H1 (cell line): Measurements from ENCODE around the gene HIVEP2.

Experiments used
- EZH2 ChIP-seq: fragments of 200-600 bp; sonication (generic); IDR thresholded peaks from 2 replicates; pipeline ENCODE4 v1.7.1; 2012; ENCODE audit warnings: low read depth, mild to moderate bottlenecking, moderate library complexity, low read length, inconsistent platforms; ENCODE audit not compliant: severe bottlenecking
- POU5F1 ChIP-seq: IDR thresholded peaks from 2 replicates; pipeline ENCODE4 v1.6.1; 2011; ENCODE audit warnings: low read depth, mild to moderate bottlenecking, low read length, moderate library complexity
- YY1 ChIP-seq: IDR thresholded peaks from 2 replicates; pipeline ENCODE4 v1.6.1; 2011; ENCODE audit warnings: low read depth, mild to moderate bottlenecking, low read length

DNA sequence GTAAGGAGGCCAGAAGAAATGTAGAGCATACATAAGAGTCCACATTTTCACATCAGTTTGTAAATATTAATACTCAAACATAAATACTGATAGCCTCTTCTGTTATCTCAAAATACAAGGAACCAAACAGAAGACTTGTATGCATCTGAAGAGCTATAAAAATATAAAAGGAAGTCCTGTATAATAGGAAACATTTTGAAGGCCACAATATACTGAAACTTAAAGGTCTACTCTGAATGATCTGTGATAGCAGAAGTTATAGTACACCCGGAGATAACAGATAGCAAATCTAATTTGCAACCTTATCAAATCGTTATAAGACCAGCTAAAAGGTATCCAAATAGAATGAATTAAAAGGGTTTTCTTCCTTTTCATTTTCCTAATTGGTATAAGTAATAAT lies 111.2 kb downstream of the HIVEP2 start:
- no peak for TF ChIP-seq YY1
- no peak for TF ChIP-seq EZH2
- TF ChIP-seq POU5F1, result no peak
